Hepatocyte (in vitro differentiated cells): ENCODE data around the gene ZNF12.
"Not testable (repeated sequence)": the region's sequence is repeated elsewhere in the genome, so short reads cannot be mapped to it uniquely, and the experiment has no call there.

Source experiments
- EZH2 ChIP-seq: fragments of 200-600 bp; sonication (generic); IDR thresholded peaks from 2 replicates; pipeline ENCODE4 v1.6.1; 2016; ENCODE audit warnings: antibody characterized with exemption, mild to moderate bottlenecking, borderline replicate concordance
- EZH2phosphoT487 ChIP-seq: fragments of 200-600 bp; sonication (generic); IDR thresholded peaks from one replicate; pipeline ENCODE4 v1.6.1; 2018; ENCODE audit warnings: antibody characterized with exemption, mild to moderate bottlenecking, low read depth, moderate library complexity; ENCODE audit not compliant: unreplicated experiment, severe bottlenecking
- TF ChIP-seq, protein P1 (sequence below): fragments of 200-600 bp; sonication (generic); IDR thresholded peaks from 2 replicates; pipeline ENCODE4 v1.5.1; 2016; ENCODE audit warnings: antibody characterized with exemption, mild to moderate bottlenecking; ENCODE audit not compliant: poor library complexity

DNA sequence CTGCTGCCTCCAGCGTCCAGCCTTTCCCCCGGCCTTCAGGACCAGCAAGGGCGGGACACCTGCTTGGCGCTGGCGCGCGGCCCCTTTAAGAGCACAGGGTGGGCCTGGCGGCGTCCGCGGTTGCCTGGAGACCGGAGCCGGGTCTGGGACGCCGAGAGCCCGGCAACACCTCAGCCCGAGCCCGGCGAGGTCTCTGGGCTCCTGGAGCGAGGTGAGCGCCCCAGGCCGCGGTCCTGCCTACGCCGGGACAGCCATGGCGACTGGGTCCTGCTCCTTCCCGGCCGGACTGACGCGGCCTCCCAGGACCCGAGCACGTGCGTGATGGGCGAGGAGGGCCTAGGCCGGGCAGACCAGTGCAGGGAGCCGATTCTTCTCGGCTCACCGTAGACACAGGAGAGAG, 47.2 kb upstream of the ZNF12 start, which contains the start of gene RSPH10B2:
- TF ChIP-seq, protein P1, sequence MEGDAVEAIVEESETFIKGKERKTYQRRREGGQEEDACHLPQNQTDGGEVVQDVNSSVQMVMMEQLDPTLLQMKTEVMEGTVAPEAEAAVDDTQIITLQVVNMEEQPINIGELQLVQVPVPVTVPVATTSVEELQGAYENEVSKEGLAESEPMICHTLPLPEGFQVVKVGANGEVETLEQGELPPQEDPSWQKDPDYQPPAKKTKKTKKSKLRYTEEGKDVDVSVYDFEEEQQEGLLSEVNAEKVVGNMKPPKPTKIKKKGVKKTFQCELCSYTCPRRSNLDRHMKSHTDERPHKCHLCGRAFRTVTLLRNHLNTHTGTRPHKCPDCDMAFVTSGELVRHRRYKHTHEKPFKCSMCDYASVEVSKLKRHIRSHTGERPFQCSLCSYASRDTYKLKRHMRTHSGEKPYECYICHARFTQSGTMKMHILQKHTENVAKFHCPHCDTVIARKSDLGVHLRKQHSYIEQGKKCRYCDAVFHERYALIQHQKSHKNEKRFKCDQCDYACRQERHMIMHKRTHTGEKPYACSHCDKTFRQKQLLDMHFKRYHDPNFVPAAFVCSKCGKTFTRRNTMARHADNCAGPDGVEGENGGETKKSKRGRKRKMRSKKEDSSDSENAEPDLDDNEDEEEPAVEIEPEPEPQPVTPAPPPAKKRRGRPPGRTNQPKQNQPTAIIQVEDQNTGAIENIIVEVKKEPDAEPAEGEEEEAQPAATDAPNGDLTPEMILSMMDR: not testable (repeated sequence)
- not testable (repeated sequence) for TF ChIP-seq EZH2, EZH2phosphoT487
